Mucosa of descending colon (tissue), 3 donors: Measurements from ENCODE around the gene LTA. TPM values are rescaled to one million over a fixed set of nuclear protein-coding genes. Genes with fewer than 3 reads are reported as not detected.

Experiments used
- ATAC-seq: fragments of 200-7000 bp; cut with Tn5 transposase; one replicate; pipeline ENCODE4 v1.9.1; 2020; ENCODE audit warnings: mild to moderate bottlenecking, moderate library complexity
- DNase-seq, 3 donors: peaks; one replicate each; pipeline ENCODE4 v3.0.0-alpha.2; 2020
- H3K36me3 ChIP-seq: fragments of 200-600 bp; one replicate; pipeline ENCODE4 v1.8.0; 2021; ENCODE audit warnings: low read depth, mild to moderate bottlenecking
- H3K4me1 ChIP-seq: fragments of 200-600 bp; one replicate; pipeline ENCODE4 v1.8.0; 2021; ENCODE audit warnings: low read depth, mild to moderate bottlenecking
- H3K4me3 ChIP-seq: fragments of 200-600 bp; one replicate; pipeline ENCODE4 v1.8.0; 2021; ENCODE audit warnings: mild to moderate bottlenecking
- H3K9me3 ChIP-seq: fragments of 200-600 bp; one replicate; pipeline ENCODE4 v1.8.0; 2021; ENCODE audit warnings: mild to moderate bottlenecking
- CTCF ChIP-seq: fragments of 200-600 bp; IDR thresholded peaks from one replicate; pipeline ENCODE4 v1.8.0; 2022; ENCODE audit warnings: antibody characterized with exemption, mild to moderate bottlenecking
- intact Hi-C, 2 donors: fragments of 100-400 bp; cut with DNase I in 1 of 2; cut with micrococcal nuclease in 1 of 2; formaldehyde crosslinking; loops; one replicate each; pipeline versions ENCODE4 v1.11.0 to v1.11.1; 2022; cut with DNase I, micrococcal nuclease
- long read RNA-seq, 2 donors: library from polyadenylated mRNA; unstranded; transcript quantifications; one replicate each; pipeline ENCODE4 v2.0.0, GENCODE V29; 2019 to 2021
- total RNA-seq, 3 donors: library from RNA; stranded (reverse); fragmentation: NEBNext Ultra II Directional in 2 of 3; extraction: Animal tissue kit (Norgen Biotek cat#: 25700) in 2 of 3; gene quantifications; one replicate each; pipeline versions ENCODE4 v1.2.1 to v1.2.4, GENCODE V29; 2021 to 2023
- donor health status: DM: no; HTN: no; CAD: no; lungs with moderate emphysema.
- donor health status: DM: no; HTN: no; CAD: no.
- donor health status: DM: no; HTN: yes; CAD: no.

Gene LTA
- total RNA-seq, result under 1 TPM in 2 of 3 donors, not detected in 1; 0.20 to 0.22 TPM
- long read RNA-seq, donor 1, partial matches to known transcripts, result 0 of 1 reads
- long read RNA-seq, donor 1, other reads (novel, unspliced or antisense), result 0 of 1 reads
- long read RNA-seq, donor 2, result 0 reads

- peaks cover 3% of the 10 kb centered on the region for H3K4me1 ChIP-seq
- no peak within 1 kb of the TSS for H3K4me3 ChIP-seq
- intact Hi-C loops, result no loop called here
- TF ChIP-seq CTCF, result no peak
- DNase-seq (peak in 2 of 3 donors; percentile 42 to 75), ATAC-seq (peak; percentile 61)
- no peaks in the 10 kb centered on the region for H3K9me3 ChIP-seq
- H3K36me3 ChIP-seq, result no peaks in the 10 kb centered on the region
Observed at GRCh38 chr6:31572041-31572911, at the start of gene LTA. Gene LTA (plus strand): TSS chr6:31572289. CDS start chr6:31572743, 454 bp downstream.

- TF ChIP-seq CTCF, result no peak
- H3K4me3 ChIP-seq, result no peak overlapping the region
- intact Hi-C loops, result no loop called here
- no peaks in the 10 kb centered on the region for H3K4me1 ChIP-seq
- ATAC-seq (no peak), DNase-seq (no peak)
- peaks cover 3% of the 10 kb centered on the region for H3K36me3 ChIP-seq
- H3K9me3 ChIP-seq, result no peaks in the 10 kb centered on the region
Observed at GRCh38 chr6:31525553-31525931, 46.5 kb upstream of the LTA start.

- H3K9me3 ChIP-seq, result no peaks in the 10 kb centered on the region
- H3K4me3 ChIP-seq, result no peak overlapping the region
- no peaks in the 10 kb centered on the region for H3K4me1 ChIP-seq
- no peak for TF ChIP-seq CTCF
- DNase-seq (no peak), ATAC-seq (peak; percentile 52)
- intact Hi-C loops, result no loop called here
- H3K36me3 ChIP-seq, result peaks cover 9% of the 10 kb centered on the region
Observed at GRCh38 chr6:31525932-31526591, 46.0 kb upstream of the LTA start.

DNA sequence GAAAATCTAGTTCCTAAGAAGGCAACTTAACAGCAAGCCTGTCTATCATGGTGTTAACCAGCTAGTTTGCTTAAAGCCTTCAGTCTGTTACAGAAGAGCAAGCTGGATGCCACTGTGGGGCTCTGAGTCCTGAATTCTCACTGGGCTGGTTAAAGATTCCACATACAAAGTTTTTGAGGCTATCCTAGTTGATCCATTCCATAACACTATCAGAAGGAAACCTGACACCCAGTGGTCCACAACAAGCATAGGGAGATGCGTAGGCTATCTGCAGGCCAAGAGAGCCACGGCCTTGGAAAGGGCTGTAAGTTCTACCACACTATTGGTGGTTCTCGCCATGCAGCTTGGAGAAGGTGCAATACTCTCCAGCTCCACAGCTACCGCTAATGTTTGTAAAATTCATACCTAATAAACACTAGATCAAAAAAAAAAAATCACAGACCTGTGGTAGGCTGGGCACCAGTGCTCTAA lies 43.7 kb upstream of the LTA start:
- Histone ChIP-seq H3K4me1 (no peaks in the 10 kb centered on the region), H3K9me3 (no peaks in the 10 kb centered on the region), H3K4me3 (no peak overlapping the region), H3K36me3 (peaks cover 11% of the 10 kb centered on the region)
- no peak for TF ChIP-seq CTCF
- ATAC-seq (peak; percentile 4), DNase-seq (no peak)
- intact Hi-C loops, result no loop called here

- ATAC-seq (peak; percentile 32), DNase-seq (no peak)
- no peaks in the 10 kb centered on the region for H3K9me3 ChIP-seq
- intact Hi-C loops, result no loop called here
- no peak within 1 kb of the TSS for H3K4me3 ChIP-seq
- H3K36me3 ChIP-seq, result peaks cover 11% of the 10 kb centered on the region
- no peaks in the 10 kb centered on the region for H3K4me1 ChIP-seq
- no peak for TF ChIP-seq CTCF
Observed at GRCh38 chr6:31528821-31529328, 43.2 kb upstream of the LTA start, which contains the start of gene MCCD1. Gene MCCD1 (plus strand): TSS chr6:31528962. CDS start chr6:31529015, 53 bp downstream.
